ENCODE measurements around the gene KDM7A.

Gene KDM7A

GRCh38 chr7:140056431-140057142, 120.2 kb downstream of the KDM7A start:
- DNase-seq (ENCODE audit: low spot score) = no peak

- DNase-seq (ENCODE audit: low spot score) = no peak
Measured at GRCh38 chr7:140055833-140056232, 121.0 kb downstream of the KDM7A start.

- DNase-seq (ENCODE audit: low spot score) = no peak
Measured at GRCh38 chr7:140054751-140055150, 122.0 kb downstream of the KDM7A start.

GRCh38 chr7:140053812-140054539, 122.8 kb downstream of the KDM7A start:
- DNase-seq (ENCODE audit: low spot score) = no peak

- no peak for DNase-seq (ENCODE audit: low spot score)
Measured at GRCh38 chr7:140051820-140052219, 125.0 kb downstream of the KDM7A start.

GRCh38 chr7:140050100-140050499, 126.7 kb downstream of the KDM7A start:
- DNase-seq (ENCODE audit: low spot score) = no peak

GRCh38 chr7:140049339-140050024, 127.3 kb downstream of the KDM7A start:
- DNase-seq (ENCODE audit: low spot score) = no peak

GRCh38 chr7:140048989-140049338, 127.8 kb downstream of the KDM7A start:
- DNase-seq (ENCODE audit: low spot score) = no peak

GRCh38 chr7:140048138-140048537, 128.6 kb downstream of the KDM7A start:
- DNase-seq (ENCODE audit: low spot score) = no peak

GRCh38 chr7:140047197-140047596, 129.6 kb downstream of the KDM7A start:
- no peak for DNase-seq (ENCODE audit: low spot score)

- no peak for DNase-seq (ENCODE audit: low spot score)
Measured at GRCh38 chr7:140045697-140046096, 131.1 kb downstream of the KDM7A start.

- no peak for DNase-seq (ENCODE audit: low spot score)
Measured at GRCh38 chr7:140044251-140044650, 132.5 kb downstream of the KDM7A start.

GRCh38 chr7:140042386-140042670, 134.5 kb downstream of the KDM7A start:
- DNase-seq (ENCODE audit: low spot score) = no peak

- DNase-seq (ENCODE audit: low spot score) = no peak
Measured at GRCh38 chr7:140041659-140042385, 135.0 kb downstream of the KDM7A start.

- no peak for DNase-seq (ENCODE audit: low spot score)
Measured at GRCh38 chr7:140039896-140040295, 136.9 kb downstream of the KDM7A start.

- DNase-seq (ENCODE audit: low spot score) = no peak
Measured at GRCh38 chr7:140039066-140039465, 137.7 kb downstream of the KDM7A start.

- DNase-seq (ENCODE audit: low spot score) = no peak
Measured at GRCh38 chr7:140036224-140036962, 140.4 kb downstream of the KDM7A start.

GRCh38 chr7:140035400-140036223, 141.2 kb downstream of the KDM7A start:
- DNase-seq (ENCODE audit: low spot score) = peak; percentile 55

Data from AG08396 (cell line).